Measurements from ENCODE around the gene LRIF1. TPM values are rescaled to one million over a fixed set of nuclear protein-coding genes. Genes with fewer than 3 reads are reported as not detected.
A peak's percentile ranks its signal among the peaks of the same experiment; 100 is the strongest.

Gene LRIF1
- total and polyA plus RNA-seq, 10 of the 15 experiments (the other 5 are each of a cell fraction or from before 2014, with no cell fraction given) = 9.7 to 20.3 (median 15.8) TPM

DNA sequence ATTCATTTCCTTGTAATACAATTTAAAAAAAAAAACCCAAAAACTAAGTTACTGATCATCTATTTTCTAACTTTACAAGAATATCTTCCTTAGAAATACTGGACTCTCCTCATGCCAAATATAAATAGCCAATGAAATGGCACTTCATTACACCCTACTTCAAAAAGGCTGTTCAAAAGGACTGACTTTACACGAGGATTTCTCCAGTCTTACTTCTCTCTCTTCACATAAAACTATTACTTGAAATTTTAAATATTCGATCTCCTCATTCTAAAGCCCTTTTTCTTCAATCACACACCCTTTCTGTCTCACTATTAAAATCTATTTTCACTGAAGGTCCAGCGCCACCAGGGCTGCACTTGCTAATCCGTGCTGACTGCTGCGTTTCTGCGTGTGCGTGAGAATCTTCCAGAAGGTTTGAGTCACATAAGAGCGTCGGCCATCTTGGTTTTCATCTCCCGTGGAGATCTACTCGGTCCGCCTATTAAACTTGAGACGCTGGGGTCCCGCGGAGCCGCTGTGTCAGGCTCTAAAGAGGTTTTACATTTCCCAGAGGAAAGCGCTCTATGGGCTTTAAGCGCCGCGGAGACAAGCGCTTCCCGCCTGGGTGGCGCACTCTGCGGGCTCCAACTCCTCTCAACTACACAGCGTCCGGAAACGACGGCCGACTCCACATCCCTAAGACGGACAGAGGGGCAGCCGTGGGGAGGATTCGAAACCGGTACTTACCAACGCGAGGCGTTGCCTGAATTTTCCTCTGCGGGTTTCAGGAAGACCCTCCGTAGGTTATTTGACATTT lies 631 bp downstream of the LRIF1 start:
- peaks cover 34% of the 10 kb centered on the region for H3K79me2 ChIP-seq (ENCODE audit: control insufficient read depth, insufficient read depth, low read length)
- no peaks in the 10 kb centered on the region; a peak in 1 of 4 replicates for H3K36me3 ChIP-seq (ENCODE audit: control insufficient read depth in 2 of 2, insufficient read depth in 2 of 2, low read length in 1 of 2)
- H3K4me1 ChIP-seq (ENCODE audit: control insufficient read depth, insufficient read depth, low read length) = 0 out of 2 replicates have a peak, but pooled peaks cover 6% of the 10 kb centered on the region
- peak overlapping the region; percentile 91 for H3K27ac ChIP-seq (ENCODE audit: control insufficient read depth, insufficient read depth)
- ChIA-PET RAD21 (ENCODE audit: unreplicated experiment) (interaction anchor here (0.9 to 1.2 kb wide), 3 partner anchors 31 to 134 kb away, joined by 3 read pairs; no protein-coding TSS in a partner anchor), CTCF (interaction anchor here (1.7 kb wide), 1 partner anchor 371 kb away, joined by 4 read pairs; no protein-coding TSS in a partner anchor), POLR2A (interaction anchor here (0.6 to 1.3 kb wide), 3 partner anchors 84 to 177 kb away, joined by 3 to 6 read pairs (median 5); no protein-coding TSS in a partner anchor), SMC1A (ENCODE audit: uncharacterized antibody, unreplicated experiment) (interaction anchor here (0.9 to 1.8 kb wide), 3 partner anchors 89 to 258 kb away, joined by 3 to 6 read pairs (median 3); no protein-coding TSS in a partner anchor)
- H3K9ac ChIP-seq (ENCODE audit: control insufficient read depth, insufficient read depth, low read length) = peak overlapping the region; percentile 88
- DNase-seq (ENCODE audit: low read depth, low spot score) (peak; percentile 48), ATAC-seq (peak; percentile 69), FAIRE-seq (peak; percentile 79)
- TSS peak; percentile 76 for BruUV-seq (replicated peaks)
- in situ Hi-C loops (cut with MboI) = no loop called here
- peak overlapping the region; percentile 60 for H3K4me2 ChIP-seq (ENCODE audit: control insufficient read depth, insufficient read depth)
- no peaks in the 10 kb centered on the region for H4K20me1 ChIP-seq (ENCODE audit: control insufficient read depth, insufficient read depth)
- 2% methylated on average over 38 of the region's 38 CpGs for WGBS (ENCODE audit: insufficient coverage, insufficient replicate concordance, low lambda C conversion rate, missing lambda C conversion rate)
- H3K9me3 ChIP-seq (replicated peaks; ENCODE audit: control insufficient read depth, insufficient read depth, low read length) = peaks cover 30% of the 10 kb centered on the region
- intact Hi-C loops (cut with micrococcal nuclease; ENCODE audit: unreplicated experiment) = loop anchor here (2.0 to 5.0 kb wide), 2 partner anchors 88 to 259 kb away; no protein-coding TSS in a partner anchor
- H3K27me3 ChIP-seq (replicated peaks in 1 of 2; ENCODE audit: control insufficient read depth in 2 of 2, insufficient read depth in 2 of 2, low read length in 1 of 2) = no peaks in the 10 kb centered on the region
- H3K4me3 ChIP-seq = peak overlapping the region; percentile 75
- H2AFZ ChIP-seq (ENCODE audit: control insufficient read depth, low read depth, low read length) = peak overlapping the region; percentile 9
- TF ChIP-seq, protein P1, sequence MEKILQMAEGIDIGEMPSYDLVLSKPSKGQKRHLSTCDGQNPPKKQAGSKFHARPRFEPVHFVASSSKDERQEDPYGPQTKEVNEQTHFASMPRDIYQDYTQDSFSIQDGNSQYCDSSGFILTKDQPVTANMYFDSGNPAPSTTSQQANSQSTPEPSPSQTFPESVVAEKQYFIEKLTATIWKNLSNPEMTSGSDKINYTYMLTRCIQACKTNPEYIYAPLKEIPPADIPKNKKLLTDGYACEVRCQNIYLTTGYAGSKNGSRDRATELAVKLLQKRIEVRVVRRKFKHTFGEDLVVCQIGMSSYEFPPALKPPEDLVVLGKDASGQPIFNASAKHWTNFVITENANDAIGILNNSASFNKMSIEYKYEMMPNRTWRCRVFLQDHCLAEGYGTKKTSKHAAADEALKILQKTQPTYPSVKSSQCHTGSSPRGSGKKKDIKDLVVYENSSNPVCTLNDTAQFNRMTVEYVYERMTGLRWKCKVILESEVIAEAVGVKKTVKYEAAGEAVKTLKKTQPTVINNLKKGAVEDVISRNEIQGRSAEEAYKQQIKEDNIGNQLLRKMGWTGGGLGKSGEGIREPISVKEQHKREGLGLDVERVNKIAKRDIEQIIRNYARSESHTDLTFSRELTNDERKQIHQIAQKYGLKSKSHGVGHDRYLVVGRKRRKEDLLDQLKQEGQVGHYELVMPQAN (conservative IDR thresholded peaks at IDR 0.05) = peak; percentile 57; the same call in 1 of the 2 replicates
- TF ChIP-seq YBX1 (IDR thresholded peaks at IDR 0.05) = no peak
- peak; percentile 21; the same call in 1 of the 2 replicates for TF ChIP-seq RAD21 (IDR thresholded peaks at IDR 0.05; ENCODE audit: insufficient read depth, low read depth, low read length)
- TF ChIP-seq, protein P2, sequence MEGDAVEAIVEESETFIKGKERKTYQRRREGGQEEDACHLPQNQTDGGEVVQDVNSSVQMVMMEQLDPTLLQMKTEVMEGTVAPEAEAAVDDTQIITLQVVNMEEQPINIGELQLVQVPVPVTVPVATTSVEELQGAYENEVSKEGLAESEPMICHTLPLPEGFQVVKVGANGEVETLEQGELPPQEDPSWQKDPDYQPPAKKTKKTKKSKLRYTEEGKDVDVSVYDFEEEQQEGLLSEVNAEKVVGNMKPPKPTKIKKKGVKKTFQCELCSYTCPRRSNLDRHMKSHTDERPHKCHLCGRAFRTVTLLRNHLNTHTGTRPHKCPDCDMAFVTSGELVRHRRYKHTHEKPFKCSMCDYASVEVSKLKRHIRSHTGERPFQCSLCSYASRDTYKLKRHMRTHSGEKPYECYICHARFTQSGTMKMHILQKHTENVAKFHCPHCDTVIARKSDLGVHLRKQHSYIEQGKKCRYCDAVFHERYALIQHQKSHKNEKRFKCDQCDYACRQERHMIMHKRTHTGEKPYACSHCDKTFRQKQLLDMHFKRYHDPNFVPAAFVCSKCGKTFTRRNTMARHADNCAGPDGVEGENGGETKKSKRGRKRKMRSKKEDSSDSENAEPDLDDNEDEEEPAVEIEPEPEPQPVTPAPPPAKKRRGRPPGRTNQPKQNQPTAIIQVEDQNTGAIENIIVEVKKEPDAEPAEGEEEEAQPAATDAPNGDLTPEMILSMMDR (IDR thresholded peaks at IDR 0.05 in 2 of 3, conservative IDR thresholded peaks at IDR 0.05 in 1 of 3; ENCODE audit: control insufficient read depth in 2 of 3, extremely low read depth in 1 of 3, insufficient read depth in 1 of 3, low read depth in 3 of 3, low read length in 3 of 3) = peak in 2 of 3 experiments; percentile 1 to 5; a peak in 1 of 6 replicates
- TF ChIP-seq CBX5 (IDR thresholded peaks at IDR 0.05; ENCODE audit: low read depth) = peak; percentile 70; the same call in 1 of the 2 replicates
- no peak for TF ChIP-seq SREBF1 (IDR thresholded peaks at IDR 0.05; ENCODE audit: low read length)
- TF ChIP-seq, protein P3, sequence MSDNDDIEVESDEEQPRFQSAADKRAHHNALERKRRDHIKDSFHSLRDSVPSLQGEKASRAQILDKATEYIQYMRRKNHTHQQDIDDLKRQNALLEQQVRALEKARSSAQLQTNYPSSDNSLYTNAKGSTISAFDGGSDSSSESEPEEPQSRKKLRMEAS (IDR thresholded peaks at IDR 0.05; ENCODE audit: low read depth, low read length) = peak; percentile 62
- TF ChIP-seq TAF1 (IDR thresholded peaks at IDR 0.05; ENCODE audit: borderline replicate concordance, low read depth, low read length) = peak; percentile 69
- TF ChIP-seq YY1 (IDR thresholded peaks at IDR 0.05; ENCODE audit: low read depth, low read length) = peak; percentile 97
- TF ChIP-seq CHD2 (IDR thresholded peaks at IDR 0.05; ENCODE audit: borderline replicate concordance, low read depth, low read length) = 0 out of 2 replicates have a peak, but pooled peaks have one; percentile 42
- peak; percentile 87 for TF ChIP-seq CHD1 (IDR thresholded peaks at IDR 0.05; ENCODE audit: low read depth, low read length)
- TF ChIP-seq POLR2AphosphoS2 (IDR thresholded peaks at IDR 0.05; ENCODE audit: low read depth, low read length) = no peak; the same call in 1 of the 2 replicates
- no peak for TF ChIP-seq RCOR1 (conservative IDR thresholded peaks at IDR 0.05; ENCODE audit: low read depth, low read length)
- TF ChIP-seq, protein P4, sequence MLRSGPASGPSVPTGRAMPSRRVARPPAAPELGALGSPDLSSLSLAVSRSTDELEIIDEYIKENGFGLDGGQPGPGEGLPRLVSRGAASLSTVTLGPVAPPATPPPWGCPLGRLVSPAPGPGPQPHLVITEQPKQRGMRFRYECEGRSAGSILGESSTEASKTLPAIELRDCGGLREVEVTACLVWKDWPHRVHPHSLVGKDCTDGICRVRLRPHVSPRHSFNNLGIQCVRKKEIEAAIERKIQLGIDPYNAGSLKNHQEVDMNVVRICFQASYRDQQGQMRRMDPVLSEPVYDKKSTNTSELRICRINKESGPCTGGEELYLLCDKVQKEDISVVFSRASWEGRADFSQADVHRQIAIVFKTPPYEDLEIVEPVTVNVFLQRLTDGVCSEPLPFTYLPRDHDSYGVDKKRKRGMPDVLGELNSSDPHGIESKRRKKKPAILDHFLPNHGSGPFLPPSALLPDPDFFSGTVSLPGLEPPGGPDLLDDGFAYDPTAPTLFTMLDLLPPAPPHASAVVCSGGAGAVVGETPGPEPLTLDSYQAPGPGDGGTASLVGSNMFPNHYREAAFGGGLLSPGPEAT (IDR thresholded peaks at IDR 0.05; ENCODE audit: low read depth) = peak; percentile 28; the same call in 1 of the 2 replicates
- TF ChIP-seq NR2C1 (IDR thresholded peaks at IDR 0.05) = 0 out of 2 replicates have a peak, but pooled peaks have one; percentile 3
- peak; percentile 63 for TF ChIP-seq FOXM1 (IDR thresholded peaks at IDR 0.05; ENCODE audit: low read depth, low read length)
- TF ChIP-seq IKZF2 (IDR thresholded peaks at IDR 0.05) = peak; percentile 71 to 74

Data from GM12878 (cell line).